ENCODE measurements around the gene IRS4.

DNA sequence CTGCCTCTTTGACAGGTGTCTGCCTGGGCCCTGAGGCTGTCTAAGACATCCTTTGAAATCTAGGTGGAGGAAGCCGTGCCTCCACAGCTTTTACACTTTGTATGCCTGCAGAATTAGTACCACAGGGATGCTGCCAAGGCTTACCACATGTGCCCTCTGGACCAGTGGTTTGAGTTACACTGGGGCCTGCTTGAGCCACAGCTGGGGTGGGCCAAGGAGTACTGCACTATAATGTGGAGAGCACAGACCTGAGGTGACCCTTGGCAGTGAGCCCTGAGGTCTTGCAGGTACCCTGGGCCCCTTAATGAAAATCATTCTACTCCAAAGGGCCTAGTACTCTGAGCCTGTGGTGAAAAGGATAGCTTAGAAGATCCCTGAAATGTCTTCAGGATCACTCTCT lies 27.2 kb upstream of the IRS4 start:
- TF ChIP-seq, protein P1, sequence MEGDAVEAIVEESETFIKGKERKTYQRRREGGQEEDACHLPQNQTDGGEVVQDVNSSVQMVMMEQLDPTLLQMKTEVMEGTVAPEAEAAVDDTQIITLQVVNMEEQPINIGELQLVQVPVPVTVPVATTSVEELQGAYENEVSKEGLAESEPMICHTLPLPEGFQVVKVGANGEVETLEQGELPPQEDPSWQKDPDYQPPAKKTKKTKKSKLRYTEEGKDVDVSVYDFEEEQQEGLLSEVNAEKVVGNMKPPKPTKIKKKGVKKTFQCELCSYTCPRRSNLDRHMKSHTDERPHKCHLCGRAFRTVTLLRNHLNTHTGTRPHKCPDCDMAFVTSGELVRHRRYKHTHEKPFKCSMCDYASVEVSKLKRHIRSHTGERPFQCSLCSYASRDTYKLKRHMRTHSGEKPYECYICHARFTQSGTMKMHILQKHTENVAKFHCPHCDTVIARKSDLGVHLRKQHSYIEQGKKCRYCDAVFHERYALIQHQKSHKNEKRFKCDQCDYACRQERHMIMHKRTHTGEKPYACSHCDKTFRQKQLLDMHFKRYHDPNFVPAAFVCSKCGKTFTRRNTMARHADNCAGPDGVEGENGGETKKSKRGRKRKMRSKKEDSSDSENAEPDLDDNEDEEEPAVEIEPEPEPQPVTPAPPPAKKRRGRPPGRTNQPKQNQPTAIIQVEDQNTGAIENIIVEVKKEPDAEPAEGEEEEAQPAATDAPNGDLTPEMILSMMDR (IDR thresholded peaks at IDR 0.05; ENCODE audit: low read depth, low read length) = no peak
- no peak for TF ChIP-seq EZH2phosphoT487 (IDR thresholded peaks at IDR 0.05; ENCODE audit: low read depth)

Data from OCI-LY3 (cell line).